HepG2 (cell line): ENCODE data around the gene DUSP15. TPM values are rescaled to one million over a fixed set of nuclear protein-coding genes. Genes with fewer than 3 reads are reported as not detected.
A peak's percentile ranks its signal among the peaks of the same experiment; 100 is the strongest.

Experiments
- BCL6 ChIP-seq: IDR thresholded peaks from 2 replicates; pipeline ENCODE4 v1.6.1; 2016; ENCODE audit warnings: missing genetic modification reagents, missing compliant biosample characterization
- DR1 ChIP-seq: sonication (generic); formaldehyde crosslinking; IDR thresholded peaks from 2 replicates; pipeline ENCODE4 v1.8.0; 2021; ENCODE audit warnings: mild to moderate bottlenecking, missing genetic modification reagents, inconsistent platforms
- HMGA1 ChIP-seq: sonication (generic); formaldehyde crosslinking; conservative IDR thresholded peaks from 2 replicates; pipeline ENCODE4 v1.4.0; 2020; ENCODE audit warnings: missing genetic modification reagents
- PAX8 ChIP-seq: sonication (generic); formaldehyde crosslinking; IDR thresholded peaks from 2 replicates; pipeline ENCODE4 v1.8.0; 2022; ENCODE audit warnings: mild to moderate bottlenecking, missing genetic modification reagents, borderline replicate concordance
- SIX1 ChIP-seq: sonication (generic); formaldehyde crosslinking; IDR thresholded peaks from 2 replicates; pipeline ENCODE4 v1.4.0; 2020; ENCODE audit warnings: missing genetic modification reagents, borderline replicate concordance
- ZBTB4 ChIP-seq: sonication (generic); formaldehyde crosslinking; IDR thresholded peaks from 2 replicates; pipeline ENCODE4 v1.4.0; 2020; ENCODE audit warnings: missing genetic modification reagents, mild to moderate bottlenecking, borderline replicate concordance
- ZBTB7B ChIP-seq: sonication (generic); formaldehyde crosslinking; IDR thresholded peaks from 2 replicates; pipeline ENCODE4 v1.4.0; 2020; ENCODE audit warnings: missing genetic modification reagents
- ZNF280B ChIP-seq: sonication (generic); formaldehyde crosslinking; IDR thresholded peaks from 2 replicates; pipeline ENCODE4 v1.5.0; 2020; ENCODE audit warnings: missing genetic modification reagents, mild to moderate bottlenecking, borderline replicate concordance
- ZNF362 ChIP-seq: sonication (generic); formaldehyde crosslinking; IDR thresholded peaks from 2 replicates; pipeline ENCODE4 v1.4.0; 2020; ENCODE audit warnings: missing genetic modification reagents, mild to moderate bottlenecking, borderline replicate concordance
- ZNF552 ChIP-seq: sonication (generic); formaldehyde crosslinking; IDR thresholded peaks from 2 replicates; pipeline ENCODE4 v1.9.0; 2022; ENCODE audit warnings: missing genetic modification reagents, mild to moderate bottlenecking, borderline replicate concordance
- ZNF609 ChIP-seq: sonication (generic); formaldehyde crosslinking; IDR thresholded peaks from 2 replicates; pipeline ENCODE4 v1.4.0; 2020; ENCODE audit warnings: mild to moderate bottlenecking, missing genetic modification reagents, borderline replicate concordance
- ZNF776 ChIP-seq: sonication (generic); formaldehyde crosslinking; IDR thresholded peaks from 2 replicates; pipeline ENCODE4 v1.4.0; 2020; ENCODE audit warnings: mild to moderate bottlenecking, missing genetic modification reagents
- polyA plus RNA-seq, 8 experiments: library from polyadenylated mRNA; depleted of rRNA in 3 of 8; stranded (reverse) in 7 of 8; unstranded in 1 of 8; fragments of >200 nt; fragmentation: Illumina TruSeq in 4 of 8; extraction: Trizol in 4 of 8; gene quantifications; 2 replicates each; pipeline versions ENCODE4 v1.2.1 to v1.2.3, GENCODE V29; 2011 to 2016; ENCODE audit warnings: low read depth in 4 of 8, missing spikeins in 1 of 8, mixed read lengths in 1 of 8; ENCODE audit not compliant: insufficient read depth in 1 of 8
- total RNA-seq, 5 experiments: library from RNA; depleted of rRNA; stranded (reverse); fragments of >200 nt; fragmentation: Illumina TruSeq; extraction: Trizol; gene quantifications; 2 replicates each; pipeline ENCODE4 v1.2.3, GENCODE V29; 2016; ENCODE audit warnings: low read depth in 1 of 5
- TF ChIP-seq, protein P1 (sequence below): sonication (generic); formaldehyde crosslinking; IDR thresholded peaks from 2 replicates; pipeline ENCODE4 v1.8.1; 2023; ENCODE audit warnings: mild to moderate bottlenecking, inconsistent platforms, moderate library complexity, missing genetic modification reagents, borderline replicate concordance

Gene DUSP15
- total and polyA plus RNA-seq, 2 of the 13 experiments (the other 11 are each of a cell fraction or from before 2014, with no cell fraction given), result 0.17 to 0.93 TPM

- TF ChIP-seq DR1 (CRISPR knock-in tag), result 0 out of 2 replicates have a peak, but pooled peaks have one; percentile 59
- 0 out of 2 replicates have a peak, but pooled peaks have one; percentile 64 for TF ChIP-seq ZNF776
- 0 out of 2 replicates have a peak, but pooled peaks have one; percentile 29 for TF ChIP-seq ZNF609
- TF ChIP-seq ZNF362 (CRISPR knock-in tag), result 0 out of 2 replicates have a peak, but pooled peaks have one; percentile 7
- TF ChIP-seq BCL6 (CRISPR knock-in tag), result no peak
- TF ChIP-seq, protein P1, sequence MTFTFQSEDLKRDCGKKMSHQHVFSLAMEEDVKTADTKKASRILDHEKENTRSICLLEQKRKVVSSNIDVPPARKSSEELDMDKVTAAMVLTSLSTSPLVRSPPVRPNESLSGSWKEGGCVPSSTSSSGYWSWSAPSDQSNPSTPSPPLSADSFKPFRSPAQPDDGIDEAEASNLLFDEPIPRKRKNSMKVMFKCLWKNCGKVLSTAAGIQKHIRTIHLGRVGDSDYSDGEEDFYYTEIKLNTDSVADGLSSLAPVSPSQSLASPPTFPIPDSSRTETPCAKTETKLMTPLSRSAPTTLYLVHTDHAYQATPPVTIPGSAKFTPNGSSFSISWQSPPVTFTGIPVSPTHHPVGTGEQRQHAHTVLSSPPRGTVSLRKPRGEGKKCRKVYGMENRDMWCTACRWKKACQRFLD, result 0 out of 2 replicates have a peak, but pooled peaks have one; percentile 44
- peak; percentile 44; the same call in 1 of the 2 replicates for TF ChIP-seq ZNF280B (CRISPR knock-in tag)
- TF ChIP-seq ZNF552 (CRISPR knock-in tag), result peak; percentile 36; the same call in 1 of the 2 replicates
- 0 out of 2 replicates have a peak, but pooled peaks have one; percentile 86 for TF ChIP-seq PAX8 (CRISPR knock-in tag)
- TF ChIP-seq HMGA1, result no peak
- no peak for TF ChIP-seq SIX1 (CRISPR knock-in tag)
- no peak for TF ChIP-seq ZBTB4
- TF ChIP-seq ZBTB7B (CRISPR knock-in tag), result 0 out of 2 replicates have a peak, but pooled peaks have one; percentile 23
Measured at GRCh38 chr20:31861135-31861384, 9.3 kb downstream of the DUSP15 start (continued).
